GM21528 (cell line): Measurements from ENCODE around the gene ZNF48.

ENCODE experiments used
- ATAC-seq: cut with Tn5 transposase; IDR thresholded peaks from one replicate; pipeline ENCODE4 v1.9.1; 2021; ENCODE audit warnings: mild to moderate bottlenecking, moderate library complexity; ENCODE audit not compliant: unreplicated experiment, low FRiP score

The ZNF48 gene

DNA sequence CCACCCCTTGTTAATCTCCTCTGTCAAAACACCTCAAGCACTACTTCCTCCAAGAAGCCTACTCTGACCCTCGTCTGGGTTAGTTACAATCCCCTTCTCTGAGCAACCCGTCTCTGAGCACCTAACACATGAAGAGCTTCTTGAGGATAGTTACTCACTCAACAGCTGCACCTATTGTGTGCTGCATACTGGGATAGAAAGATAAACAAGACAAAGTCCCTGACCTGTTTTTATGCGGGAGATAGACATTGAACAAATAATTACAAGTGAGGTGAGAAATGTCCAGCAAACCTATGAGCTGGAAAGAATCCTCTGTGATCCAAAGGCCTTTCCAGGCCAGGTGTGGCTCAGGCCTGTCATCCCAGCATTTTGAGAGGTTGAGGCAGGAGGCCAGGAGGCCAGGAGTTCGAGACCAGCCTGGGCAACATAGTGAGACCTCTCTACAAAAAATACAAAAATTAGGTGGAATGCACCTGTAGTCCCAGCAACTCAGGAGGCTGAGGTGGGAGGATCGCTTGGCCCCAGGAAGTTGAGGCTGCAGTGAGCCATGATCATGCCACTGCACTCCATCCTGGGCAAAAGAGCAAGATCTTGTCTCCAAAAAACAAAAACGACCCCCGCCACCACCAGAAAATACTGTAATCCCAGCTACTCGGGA, 6.7 kb downstream of the ZNF48 start:
- no peak for ATAC-seq

DNA sequence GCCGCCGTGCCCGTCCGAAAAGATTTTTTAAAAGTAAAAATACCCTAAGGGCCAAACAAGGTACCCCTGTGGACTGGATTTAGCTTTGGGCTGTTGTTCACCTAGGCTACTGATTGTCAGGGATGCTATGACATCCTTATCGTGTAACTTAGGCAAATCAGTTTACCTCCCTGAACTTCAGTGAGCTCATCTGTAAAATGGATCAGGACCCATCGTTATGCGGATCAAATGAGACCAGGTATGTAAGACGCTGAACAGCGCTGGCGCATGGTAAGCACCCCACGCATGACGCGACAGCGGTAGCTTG, 11.5 kb downstream of the ZNF48 start:
- ATAC-seq = peak; percentile 20

DNA sequence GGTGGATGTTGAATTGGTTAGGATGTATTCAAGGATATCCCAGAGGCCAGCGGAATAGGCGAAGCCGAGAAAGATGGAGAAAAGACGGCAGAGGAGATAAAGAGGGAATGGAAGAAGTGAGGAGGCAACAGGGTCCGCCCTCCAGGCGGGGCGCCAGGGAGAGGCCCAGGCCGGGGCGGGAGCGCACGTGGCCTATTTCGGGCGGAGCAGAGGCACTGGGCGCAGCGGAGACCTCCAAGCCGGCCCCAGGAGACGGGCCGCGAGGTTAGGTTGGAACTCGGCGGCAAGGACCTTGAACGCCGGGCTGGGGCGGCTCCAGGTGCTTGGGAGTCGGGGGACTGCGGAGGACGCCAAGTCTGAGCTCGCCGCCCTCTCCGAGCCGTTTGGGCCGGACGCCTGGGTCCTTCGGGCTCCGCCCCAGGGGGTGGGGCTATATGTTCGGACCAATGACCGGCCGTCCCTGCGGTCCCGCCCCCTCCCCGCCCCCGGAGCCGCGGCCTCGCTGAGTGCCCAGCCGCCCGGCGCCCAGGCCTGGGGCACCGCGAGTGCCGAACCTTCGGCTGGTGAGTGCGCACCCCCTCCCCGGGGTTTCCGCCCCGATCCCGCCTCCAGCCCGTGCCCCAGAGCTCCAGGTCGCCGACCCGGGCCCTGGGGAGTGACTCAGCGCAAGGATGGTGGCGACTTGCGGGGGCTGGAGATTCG, 12.0 kb downstream of the ZNF48 start, which contains the start of gene ZNF771:
ZNF771 (plus strand) TSS at position 505 of the 702 bp plus-strand sequence. CDS start 448 bp downstream, outside the sequence.
- peak; percentile 69 for ATAC-seq

DNA sequence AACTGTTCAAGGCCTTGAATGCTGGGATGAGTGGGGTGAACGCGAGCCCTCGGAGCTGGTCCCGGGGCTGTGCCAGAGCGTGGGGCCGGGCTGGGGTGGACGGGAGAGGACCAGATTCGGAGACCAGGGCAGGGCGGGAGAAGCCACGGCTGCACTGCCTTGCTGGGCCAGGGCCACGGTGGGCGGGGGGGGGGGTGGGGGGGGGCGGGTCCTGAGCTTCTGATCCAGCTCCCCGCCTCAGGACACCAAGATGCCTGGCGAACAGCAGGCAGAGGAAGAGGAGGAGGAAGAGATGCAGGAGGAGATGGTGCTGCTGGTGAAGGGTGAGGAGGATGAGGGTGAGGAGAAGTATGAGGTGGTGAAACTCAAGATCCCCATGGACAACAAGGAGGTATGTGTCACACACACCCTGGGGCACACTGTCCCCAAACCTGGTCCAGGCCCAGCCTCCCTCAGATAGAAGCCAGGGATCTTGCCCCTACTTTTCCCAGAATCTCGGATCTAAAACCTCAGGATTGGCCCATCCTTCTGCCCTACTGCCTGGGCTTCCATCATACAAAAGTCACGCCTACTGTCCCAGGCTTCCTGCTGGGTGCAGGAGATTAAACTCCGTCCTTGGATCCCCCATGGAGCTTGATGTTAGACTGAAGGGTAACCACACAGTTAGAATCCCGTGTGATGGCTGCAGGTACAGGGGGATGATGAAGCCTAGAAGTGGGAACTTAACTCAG, 12.7 kb downstream of the ZNF48 start:
- ATAC-seq = no peak

DNA sequence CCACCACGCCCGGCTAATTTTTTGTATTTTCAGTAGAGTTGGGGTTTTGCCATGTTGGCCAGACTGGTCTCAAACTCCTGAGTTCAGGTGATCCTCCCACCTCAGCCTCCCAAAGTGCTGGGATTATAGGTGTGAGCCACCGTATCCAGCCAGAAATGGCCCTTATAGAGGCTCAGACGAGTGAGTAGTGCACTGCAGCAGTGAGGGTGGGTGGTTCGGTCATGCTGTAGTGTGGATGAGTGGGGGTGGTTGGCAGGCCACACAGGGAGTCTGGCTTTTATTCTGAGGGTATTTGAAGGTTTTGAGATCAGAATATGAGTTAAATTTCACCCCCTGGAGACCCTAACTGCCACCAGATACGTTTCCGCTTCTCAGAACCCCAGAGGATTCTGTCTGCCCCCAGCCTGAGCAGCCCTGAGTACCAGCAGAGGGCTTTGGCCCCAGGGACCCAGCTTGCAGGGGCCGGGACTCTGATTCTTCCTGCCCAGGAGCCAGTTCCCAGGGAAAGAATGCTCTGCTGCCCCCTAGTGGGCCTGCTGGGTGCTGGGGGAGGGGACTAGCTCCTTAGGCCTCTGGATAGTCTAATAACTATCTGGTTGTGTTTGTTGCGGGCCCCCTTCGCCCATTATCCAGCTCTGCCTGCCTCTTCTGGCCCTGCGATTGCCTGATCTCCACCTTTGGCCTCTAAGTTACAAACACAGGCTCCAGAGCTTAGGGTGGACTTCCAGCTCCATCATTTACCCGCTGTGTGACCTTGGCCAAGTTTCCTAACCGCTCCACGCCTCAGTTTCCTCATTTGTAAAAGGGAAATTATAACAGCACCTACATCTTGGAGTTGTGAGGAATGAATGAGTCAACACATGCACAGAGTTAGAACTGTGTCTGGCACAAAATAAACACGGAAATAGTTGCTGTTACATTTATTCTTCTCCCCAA, 14.2 kb downstream of the ZNF48 start:
- ATAC-seq = no peak

DNA sequence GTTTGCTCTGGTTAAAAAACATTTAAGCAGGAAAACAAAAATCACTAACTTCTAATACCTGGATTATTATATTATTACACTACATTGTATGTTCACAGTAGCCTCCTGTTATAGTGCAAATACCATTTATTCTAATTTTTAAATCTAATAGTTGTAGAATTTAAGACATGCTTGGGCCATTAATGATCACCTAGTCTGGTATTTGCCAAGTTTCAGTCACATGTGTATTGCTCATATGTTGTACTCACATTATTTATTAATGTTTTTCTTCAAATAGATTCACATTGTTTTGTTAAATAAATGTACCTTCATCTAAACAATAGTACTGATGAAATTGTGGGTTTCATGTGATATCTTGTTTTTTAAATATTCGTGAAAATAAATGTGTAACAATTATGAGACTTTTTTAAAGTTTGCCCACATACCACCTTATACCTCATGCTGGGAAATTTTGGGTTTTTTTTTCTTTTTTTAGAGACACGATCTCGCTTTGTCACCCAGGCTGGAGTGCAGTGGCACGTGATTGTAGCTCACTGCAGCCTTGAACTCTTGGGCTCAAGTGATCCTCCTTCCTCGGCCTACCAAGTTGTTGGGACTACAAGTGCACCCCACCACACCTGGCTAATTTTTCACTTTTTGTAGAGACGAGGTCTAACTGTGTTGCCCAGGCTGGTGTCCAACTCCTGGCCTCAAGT, 18.0 kb downstream of the ZNF48 start:
- no peak for ATAC-seq

DNA sequence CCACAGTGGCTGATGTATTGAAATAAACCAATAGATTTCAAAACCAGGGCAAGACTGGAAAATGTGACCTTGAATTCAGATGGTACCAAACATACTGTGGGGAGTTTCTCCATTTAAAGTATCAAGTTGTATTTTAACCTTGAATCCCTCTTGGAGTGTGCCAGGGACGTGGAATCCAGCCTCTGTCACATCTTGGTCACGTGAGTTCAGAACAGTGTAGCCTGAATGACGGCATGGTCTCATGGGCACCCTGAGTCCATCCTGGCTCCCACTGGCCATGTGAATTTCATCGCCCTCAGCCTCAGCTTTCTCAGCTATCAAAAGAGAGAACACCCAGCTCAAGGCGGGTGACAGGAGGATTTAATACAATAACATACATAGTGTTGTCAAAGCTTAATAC, 18.9 kb downstream of the ZNF48 start:
- ATAC-seq = no peak

DNA sequence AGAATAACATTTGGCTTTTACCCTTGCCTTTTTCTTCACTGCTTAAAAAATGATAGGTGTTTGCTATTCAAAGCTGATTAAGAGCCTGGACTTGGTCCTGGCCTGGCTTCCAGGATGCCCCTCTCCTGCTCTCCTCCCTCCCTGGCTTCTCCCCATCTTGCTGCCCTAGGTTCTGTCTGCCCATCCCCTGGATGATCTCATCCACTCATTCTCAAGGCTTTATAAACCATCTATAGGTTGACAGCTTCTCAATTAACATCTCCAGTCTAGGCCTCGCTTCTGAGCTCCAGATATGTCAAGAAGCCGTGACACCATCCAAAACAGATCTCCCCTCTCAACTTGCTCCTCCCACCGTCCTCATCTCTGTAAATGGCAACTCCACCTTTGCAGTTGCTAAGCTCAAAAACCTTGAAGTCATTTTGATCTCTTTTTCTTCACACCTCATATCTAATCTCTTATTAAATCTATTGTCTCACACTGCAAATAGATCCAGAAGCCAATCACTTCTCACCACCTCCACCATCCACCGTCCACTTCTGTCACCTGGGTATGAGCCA, 20.9 kb downstream of the ZNF48 start:
- no peak for ATAC-seq

DNA sequence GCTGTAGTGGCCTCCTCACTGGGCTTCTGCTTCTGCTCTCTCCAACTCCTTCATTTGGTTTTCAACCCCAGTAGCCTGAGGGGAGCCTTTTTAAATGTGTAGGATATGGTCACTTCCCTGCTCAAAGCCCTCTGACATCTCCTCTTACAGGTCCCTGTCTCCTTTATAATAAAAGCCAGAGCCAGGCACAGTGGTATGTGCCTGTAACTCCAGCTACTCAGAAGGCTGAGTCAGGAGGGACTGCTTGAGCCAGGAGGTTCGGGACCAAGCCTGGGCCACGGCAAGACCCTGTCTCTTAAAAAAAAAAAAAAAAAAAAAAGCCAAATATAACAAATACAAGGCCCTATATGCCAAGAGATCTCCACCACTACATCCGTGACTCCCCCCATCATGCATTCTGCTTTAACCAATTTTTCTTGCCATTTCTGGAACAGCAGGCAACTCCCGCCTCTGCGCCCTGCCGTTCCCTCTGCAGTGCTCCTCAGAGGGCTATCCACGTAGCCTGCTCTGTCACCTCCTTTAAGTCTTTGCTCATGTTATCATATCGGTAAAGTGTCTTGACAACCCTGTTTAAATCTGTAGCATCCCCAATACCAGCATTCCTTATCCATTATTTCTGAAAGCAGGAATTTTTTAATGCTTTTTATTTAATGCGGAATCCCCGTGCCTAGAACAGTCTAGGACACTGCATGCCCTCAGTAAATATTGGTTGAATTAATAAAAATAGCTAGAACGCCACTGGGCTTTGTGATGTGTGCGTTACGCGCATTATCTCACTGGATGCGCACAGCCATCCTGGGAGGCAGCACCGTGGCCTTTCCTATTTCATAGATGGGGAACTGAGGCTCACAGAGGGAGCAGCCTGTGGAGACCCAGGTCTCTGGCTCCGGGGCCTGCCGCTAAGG, 21.7 kb downstream of the ZNF48 start:
- ATAC-seq = no peak

DNA sequence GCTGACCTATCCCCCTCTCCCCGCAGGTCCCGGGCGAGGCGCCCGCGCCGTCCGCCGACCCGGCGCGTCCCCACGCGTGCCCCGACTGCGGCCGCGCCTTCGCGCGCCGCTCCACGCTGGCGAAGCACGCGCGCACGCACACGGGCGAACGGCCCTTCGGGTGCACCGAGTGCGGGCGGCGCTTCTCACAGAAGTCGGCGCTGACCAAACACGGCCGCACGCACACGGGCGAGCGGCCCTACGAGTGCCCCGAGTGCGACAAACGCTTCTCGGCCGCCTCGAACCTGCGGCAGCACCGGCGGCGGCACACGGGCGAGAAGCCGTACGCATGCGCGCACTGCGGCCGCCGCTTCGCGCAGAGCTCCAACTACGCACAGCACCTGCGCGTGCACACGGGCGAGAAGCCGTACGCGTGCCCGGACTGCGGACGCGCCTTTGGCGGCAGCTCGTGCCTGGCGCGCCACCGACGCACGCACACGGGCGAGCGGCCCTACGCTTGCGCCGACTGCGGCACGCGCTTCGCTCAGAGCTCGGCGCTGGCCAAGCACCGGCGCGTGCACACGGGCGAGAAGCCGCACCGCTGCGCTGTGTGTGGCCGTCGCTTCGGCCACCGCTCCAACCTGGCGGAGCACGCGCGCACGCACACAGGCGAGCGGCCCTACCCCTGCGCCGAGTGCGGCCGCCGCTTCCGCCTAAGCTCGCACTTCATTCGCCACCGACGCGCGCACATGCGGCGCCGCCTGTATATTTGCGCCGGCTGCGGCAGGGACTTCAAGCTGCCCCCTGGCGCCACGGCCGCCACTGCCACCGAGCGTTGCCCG, 22.5 kb downstream of the ZNF48 start:
- peak; percentile 73 for ATAC-seq

DNA sequence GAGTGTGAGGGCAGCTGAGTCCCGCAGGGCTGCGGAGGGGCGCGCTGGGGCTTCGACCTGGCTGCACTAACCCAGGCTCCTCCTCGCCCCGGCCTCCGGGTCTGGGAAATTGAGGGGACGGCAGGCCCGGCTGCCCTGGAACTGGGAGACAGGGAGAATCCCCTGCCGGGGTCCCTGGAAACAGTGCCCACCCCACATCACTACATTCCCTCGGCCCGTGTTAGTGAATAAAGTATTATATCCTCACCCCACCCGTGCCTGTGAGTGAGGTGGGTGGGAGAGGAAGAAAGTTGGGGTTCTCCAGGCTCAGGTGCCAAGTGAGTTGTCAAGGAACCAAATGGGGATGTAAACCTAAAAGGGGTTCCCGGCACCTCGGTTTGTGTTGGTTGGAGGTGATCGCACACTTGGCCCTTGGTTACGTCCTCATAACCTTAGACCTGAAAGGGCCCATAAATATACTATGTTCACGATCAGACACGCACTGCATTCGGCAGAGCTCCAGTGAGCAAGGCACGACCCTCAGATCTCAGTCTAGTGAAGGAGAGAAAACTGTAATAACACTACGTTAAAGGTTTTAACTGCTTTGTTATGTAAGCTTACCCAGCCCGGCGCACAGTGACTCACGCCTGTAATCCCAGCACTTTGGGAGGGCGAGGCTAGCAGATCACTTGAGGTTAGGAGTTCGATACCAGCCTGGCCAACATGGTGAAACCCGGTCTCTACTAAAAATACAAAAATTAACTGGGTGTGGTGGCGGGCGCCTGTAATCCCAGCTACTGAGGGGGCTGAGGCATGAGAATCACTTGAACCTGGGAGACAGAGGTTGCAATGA, 23.3 kb downstream of the ZNF48 start:
- ATAC-seq = peak; percentile 3

DNA sequence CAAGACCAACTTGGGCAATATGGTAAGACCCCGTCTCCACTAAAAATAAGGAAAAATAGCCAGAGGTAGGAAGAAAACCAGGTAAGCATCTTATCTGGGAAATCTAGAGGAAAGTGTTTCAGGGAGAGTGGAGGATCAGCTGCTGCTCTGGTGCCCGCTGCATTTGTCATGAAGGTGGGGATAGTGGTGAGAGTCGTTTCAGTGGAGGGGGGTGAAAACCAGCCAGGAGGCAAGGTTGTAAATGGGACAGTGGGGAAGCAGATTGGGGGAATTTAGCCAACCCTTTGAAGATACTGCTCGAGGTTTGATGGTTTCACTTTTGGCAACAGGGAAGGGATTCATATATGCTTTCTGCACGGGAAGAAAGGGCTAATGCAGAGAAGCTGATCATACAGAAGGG, 25.8 kb downstream of the ZNF48 start:
- ATAC-seq = no peak

DNA sequence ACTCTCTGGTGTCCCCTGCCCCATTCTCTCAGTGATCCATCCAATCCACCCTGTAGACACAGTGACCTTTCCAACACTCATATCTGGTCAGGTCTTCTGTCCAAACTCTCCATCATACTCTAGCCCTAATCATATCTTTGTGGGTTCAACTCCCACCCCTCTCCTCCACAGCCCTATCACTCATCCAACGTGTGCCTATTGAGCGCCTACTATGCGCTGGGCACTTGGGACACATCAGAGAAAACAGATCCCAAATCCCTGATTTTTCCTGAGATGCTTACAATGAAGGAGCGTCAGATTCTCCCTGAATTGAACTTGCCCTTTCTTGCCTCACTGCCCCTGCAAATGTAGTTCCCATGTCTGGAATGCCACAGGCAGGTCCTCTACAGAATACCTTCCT, 32.8 kb downstream of the ZNF48 start:
- ATAC-seq = no peak

DNA sequence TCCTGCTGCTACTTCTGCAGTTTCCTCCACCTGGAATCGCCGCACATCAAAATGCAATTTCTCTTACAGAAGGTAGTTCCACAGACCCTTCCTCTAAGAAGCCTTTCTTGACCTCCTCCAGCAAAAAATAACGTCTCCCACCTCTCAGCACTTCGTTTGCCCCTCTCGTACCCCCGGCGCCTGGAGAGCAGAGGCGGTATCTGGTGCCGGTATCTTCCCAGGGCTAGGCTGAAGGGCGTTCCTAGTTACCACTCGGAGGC, 34.1 kb downstream of the ZNF48 start:
- peak; percentile 16 for ATAC-seq

DNA sequence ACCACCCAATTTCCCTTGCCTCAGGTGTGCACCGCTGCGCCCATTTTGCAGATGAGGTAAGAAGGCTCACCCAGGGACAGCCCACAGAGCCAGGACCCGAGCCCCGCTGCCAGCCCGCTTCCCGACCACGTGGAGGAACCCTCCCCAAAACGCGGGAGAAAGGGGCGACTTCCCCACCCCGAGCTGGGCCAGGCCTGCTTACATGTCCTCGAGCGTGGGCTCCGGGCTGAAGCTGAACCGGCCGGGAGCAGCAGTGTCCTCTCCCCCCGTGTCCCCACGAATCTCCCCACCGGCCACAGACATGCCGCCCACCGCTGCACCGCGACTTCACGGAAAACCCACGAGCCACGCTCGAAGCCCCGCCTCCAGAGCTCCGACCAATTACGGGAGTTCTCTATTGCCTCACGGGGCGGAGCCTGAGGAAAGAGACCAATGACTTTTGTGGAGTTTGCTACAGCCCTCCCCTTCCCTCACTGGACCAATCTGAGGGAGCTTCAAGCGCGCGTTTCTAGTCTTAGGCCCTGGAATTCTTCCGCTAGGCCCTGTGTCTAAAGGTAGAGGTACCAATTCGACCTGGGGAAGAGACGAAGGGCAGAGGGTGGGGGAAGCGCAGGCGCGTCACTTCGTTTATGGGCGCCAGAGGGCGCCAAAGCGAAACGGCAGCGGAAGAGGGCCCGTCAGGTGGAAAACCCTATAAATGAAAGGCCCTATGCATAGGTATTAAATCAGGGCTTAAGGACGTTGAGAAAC, 34.6 kb downstream of the ZNF48 start, which contains the start of gene DCTPP1:
DCTPP1 (minus strand) TSS at position 353 of the 750 bp plus-strand sequence; CDS start at position 303, 50 bp downstream.
- peak; percentile 92 for ATAC-seq

DNA sequence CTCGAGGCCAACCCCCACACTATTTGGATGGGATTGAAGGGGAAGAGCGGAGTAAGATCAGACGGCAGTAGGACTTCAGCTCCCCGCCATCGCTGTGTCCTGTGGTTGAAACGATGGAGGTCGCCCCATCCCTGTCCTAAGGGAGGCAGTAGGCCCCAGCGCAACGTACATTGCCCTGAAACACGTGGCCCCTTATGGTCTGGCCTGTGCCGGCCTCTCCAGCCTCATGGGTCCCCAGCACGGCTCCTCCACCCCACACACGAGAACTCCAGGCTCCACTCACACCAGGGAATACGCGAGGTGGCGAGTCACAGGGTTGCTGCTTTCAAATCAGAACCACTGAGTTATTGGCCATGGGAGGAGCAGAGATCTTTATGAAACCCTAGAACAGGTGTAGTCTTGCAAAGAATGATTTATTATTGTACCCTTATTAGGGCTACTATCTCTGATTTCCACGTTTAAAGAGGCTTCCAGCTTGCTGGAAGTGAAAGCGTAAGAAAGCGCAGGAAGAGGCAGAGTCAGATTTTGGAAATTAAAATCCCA, 35.3 kb downstream of the ZNF48 start:
- peak; percentile 9 for ATAC-seq
